Upper lobe of left lung (tissue), 6 donors: Measurements from ENCODE around the gene PLEKHH2. TPM values are rescaled to one million over a fixed set of nuclear protein-coding genes. Genes with fewer than 3 reads are reported as not detected.

Experiments used
- ATAC-seq, 2 donors: fragments of 200-7000 bp; cut with Tn5 transposase; one replicate each; pipeline ENCODE4 v1.9.1; 2022; ENCODE audit warnings: mild to moderate bottlenecking in 2 of 2, moderate library complexity in 2 of 2; ENCODE audit not compliant: low FRiP score in 2 of 2
- DNase-seq, 2 donors: peaks; one replicate each; pipeline ENCODE4 v3.0.0-alpha.2; 2019 to 2020
- H3K27ac ChIP-seq, 4 donors: fragments of 200-600 bp; sonication (generic); one replicate each; pipeline ENCODE4 v1.5.1; 2016 to 2019
- H3K27me3 ChIP-seq, 4 donors: fragments of 200-600 bp; sonication (generic); one replicate each; pipeline ENCODE4 v1.5.1; 2017 to 2019
- H3K36me3 ChIP-seq, 4 donors: fragments of 200-600 bp; sonication (generic); one replicate each; pipeline ENCODE4 v1.5.1; 2016 to 2019
- H3K4me1 ChIP-seq, 4 donors: fragments of 200-600 bp; sonication (generic); one replicate each; pipeline ENCODE4 v1.5.1; 2018 to 2019
- H3K4me3 ChIP-seq, 4 donors: fragments of 200-600 bp; sonication (generic); one replicate each; pipeline ENCODE4 v1.5.1; 2017 to 2019; ENCODE audit warnings: mild to moderate bottlenecking in 2 of 4, moderate library complexity in 1 of 4
- H3K9me3 ChIP-seq, 4 donors: fragments of 200-600 bp; sonication (generic); one replicate each; pipeline ENCODE4 v1.5.1; 2018 to 2019
- CTCF ChIP-seq, 6 experiments: fragments of 450-650 bp in 4 of 6; fragments of 200-600 bp in 2 of 6; sonication (generic) in 2 of 6; IDR thresholded peaks; one replicate each; pipeline ENCODE4 v1.5.1; 2016 to 2019; ENCODE audit warnings: antibody characterized with exemption in 6 of 6
- EP300 ChIP-seq, 4 donors: sonication (generic); formaldehyde crosslinking; IDR thresholded peaks; one replicate each; pipeline ENCODE4 v1.5.1; 2017; ENCODE audit warnings: antibody characterized with exemption in 4 of 4, control low read depth in 2 of 4
- POLR2A ChIP-seq, 4 donors: fragments of 450-650 bp; IDR thresholded peaks; one replicate each; pipeline ENCODE4 v1.5.1; 2016 to 2017; ENCODE audit warnings: antibody characterized with exemption in 4 of 4, mild to moderate bottlenecking in 2 of 4
- POLR2AphosphoS5 ChIP-seq, 2 donors: sonication (generic); formaldehyde crosslinking; IDR thresholded peaks; one replicate each; pipeline ENCODE4 v1.5.1; 2017; ENCODE audit warnings: antibody characterized with exemption in 2 of 2
- WGBS, 2 donors: methylation state at CpG; one replicate each; pipeline ENCODE4 v1.1.5; 2017 to 2018; 5-methylcytosine and 5-hydroxymethylcytosine counted together
- small RNA-seq, 4 donors: library from RNA; depleted of rRNA; stranded (forward); fragments of <200 nt; gene quantifications; one replicate each; pipeline ENCODE3, GENCODE V24; 2016
- total RNA-seq, 6 donors: library from RNA; depleted of rRNA in 4 of 6; stranded (reverse); fragments of >200 nt in 4 of 6; gene quantifications; one replicate each; pipeline versions ENCODE4 v1.1.0 to v1.2.1, GENCODE V29; 2016 to 2021
- donor health status: DM: no; HTN: no; CAD: no; lungs with moderate emphysema.
- donor health status: DM: no; HTN: yes; CAD: no; lungs with severe emphysema.

Gene PLEKHH2
- total RNA-seq, 6 donors from 2014 or later, result 32.2 to 273 (median 39.2) TPM

GRCh38 chr2:43812006-43812405 is 174.9 kb downstream of the PLEKHH2 start:
- no peak for TF ChIP-seq CTCF (IDR thresholded peaks at IDR 0.05)
- no peak for TF ChIP-seq POLR2A (IDR thresholded peaks at IDR 0.05)
- no peak for TF ChIP-seq POLR2AphosphoS5 (IDR thresholded peaks at IDR 0.05)
- TF ChIP-seq EP300 (IDR thresholded peaks at IDR 0.05), result no peak
- H3K4me1 ChIP-seq, result no peaks in the 10 kb centered on the region
- H3K27me3 ChIP-seq, result no peaks in the 10 kb centered on the region
- ATAC-seq, result no peak
- H3K27ac ChIP-seq, result no peak overlapping the region
- DNase-seq, result no peak
- H3K4me3 ChIP-seq, result no peak overlapping the region
- H3K9me3 ChIP-seq, result no peaks in the 10 kb centered on the region
- WGBS, 2 donors, result 62 to 89% methylated on average over 2 of the region's 2 CpGs
- H3K36me3 ChIP-seq, result peaks cover 0 to 25% (median 4%) of the 10 kb centered on the region in 4 donors

GRCh38 chr2:43812947-43813346 is 175.9 kb downstream of the PLEKHH2 start:
- Histone ChIP-seq H3K4me3 (no peak overlapping the region), H3K9me3 (no peaks in the 10 kb centered on the region), H3K36me3 (peaks cover 0 to 22% (median 4%) of the 10 kb centered on the region in 4 donors), H3K4me1 (no peaks in the 10 kb centered on the region), H3K27me3 (no peaks in the 10 kb centered on the region), H3K27ac (no peak overlapping the region)
- 55 to 57% methylated on average over 2 of the region's 2 CpGs for WGBS, 2 donors
- TF ChIP-seq POLR2A (IDR thresholded peaks at IDR 0.05), result no peak
- no peak for TF ChIP-seq POLR2AphosphoS5 (IDR thresholded peaks at IDR 0.05)
- TF ChIP-seq EP300 (IDR thresholded peaks at IDR 0.05), result no peak
- no peak for TF ChIP-seq CTCF (IDR thresholded peaks at IDR 0.05)
- no peak for DNase-seq
- ATAC-seq, result no peak

GRCh38 chr2:43814711-43815110 is 177.7 kb downstream of the PLEKHH2 start:
- TF ChIP-seq POLR2A (IDR thresholded peaks at IDR 0.05) (no peak), EP300 (IDR thresholded peaks at IDR 0.05) (no peak), CTCF (IDR thresholded peaks at IDR 0.05) (no peak)
- H3K27ac ChIP-seq, result no peak overlapping the region
- H3K36me3 ChIP-seq, result peaks cover 0 to 14% (median 4%) of the 10 kb centered on the region in 4 donors
- no peak overlapping the region for H3K4me3 ChIP-seq
- no peak for ATAC-seq
- WGBS, 2 donors, result 89 to 90% methylated on average over 3 of the region's 3 CpGs
- no peaks in the 10 kb centered on the region for H3K4me1 ChIP-seq
- DNase-seq, result no peak
- H3K9me3 ChIP-seq, result no peaks in the 10 kb centered on the region
- no peaks in the 10 kb centered on the region for H3K27me3 ChIP-seq

Small RNAs within 50 kb of the gene (small RNA-seq; reads per million reads assigned to genes)
- gene RF00019, result 0 reads per million in 4 donors
- 0 reads per million in 4 donors for gene RN7SKP66

Other genes starting within 250 kb of the PLEKHH2 start
- 10 to 100 TPM; 23.6 to 57.5 (median 37.3) TPM for gene THADA, start 41.2 kb upstream of the PLEKHH2 start, total RNA-seq
- gene C1GALT1C1L, start 39.2 kb downstream of the PLEKHH2 start, total RNA-seq, result 1 to 10 TPM in 1 of 6 donors, under 1 TPM in 1, not detected in 4; 0.77 to 2.5 TPM
- 10 to 100 TPM; 15.8 to 58.2 (median 18.1) TPM for gene DYNC2LI1, start 136.8 kb downstream of the PLEKHH2 start, total RNA-seq
- gene ABCG5, start 201.6 kb downstream of the PLEKHH2 start, total RNA-seq, result under 1 TPM in 1 of 6 donors, not detected in 5; 0.09 TPM
- gene ABCG8, start 201.7 kb downstream of the PLEKHH2 start, total RNA-seq, result under 1 TPM in 2 of 6 donors, not detected in 4; 0.10 to 0.20 TPM